GM19099 (cell line): Measurements from ENCODE around the gene CLIP1.

Experiments used
- POLR2A ChIP-seq: IDR thresholded peaks from 3 replicates; pipeline ENCODE4 v1.6.1; 2011; ENCODE audit warnings: low read depth; ENCODE audit not compliant: insufficient read length; ENCODE audit errors: extremely low read depth

Gene CLIP1

GRCh38 chr12:122283680-122284079, 138.8 kb downstream of the CLIP1 start:
- no peak for TF ChIP-seq POLR2A

DNA sequence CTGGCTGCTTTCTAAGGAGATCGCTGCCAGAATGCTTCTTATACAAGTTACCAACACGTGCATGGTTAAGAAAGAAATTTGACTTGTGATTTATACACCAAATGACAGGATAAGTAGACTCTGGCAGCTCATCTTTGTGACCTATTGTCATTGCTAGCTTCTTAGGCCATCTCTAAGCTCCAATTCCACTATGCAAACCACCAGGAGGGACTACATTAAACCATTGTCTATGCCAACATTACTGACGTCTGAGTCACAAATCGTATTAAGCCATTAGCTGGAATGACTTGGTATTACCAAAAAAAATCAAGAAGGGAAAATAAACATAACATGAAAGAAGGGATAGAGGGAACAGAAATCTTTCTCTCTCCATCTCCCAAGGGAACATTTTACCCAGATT, 140.4 kb downstream of the CLIP1 start:
- TF ChIP-seq POLR2A: no peak

DNA sequence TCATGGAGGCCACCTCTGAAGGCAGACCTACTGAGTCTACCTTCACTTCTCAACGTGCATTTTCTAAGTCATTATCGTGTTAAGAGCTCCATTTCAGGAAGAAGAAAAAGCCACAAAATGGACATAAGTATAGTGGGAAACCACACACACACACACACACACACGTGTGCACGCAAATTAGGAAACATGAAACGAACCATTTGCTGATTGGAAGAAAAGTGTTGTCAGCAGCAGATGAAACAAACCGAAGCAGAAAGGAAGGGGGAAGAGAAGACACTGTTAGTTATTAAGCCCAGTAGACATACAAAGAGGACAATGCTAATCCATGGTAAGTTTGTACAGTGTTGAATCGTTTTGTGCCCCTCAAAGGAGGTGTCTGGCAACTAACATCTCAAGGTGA, 146.2 kb downstream of the CLIP1 start:
- TF ChIP-seq POLR2A: no peak

GRCh38 chr12:122275459-122275858, 147.0 kb downstream of the CLIP1 start:
- TF ChIP-seq POLR2A: no peak

GRCh38 chr12:122266230-122266901, 156.1 kb downstream of the CLIP1 start, which contains the start of gene VPS33A:
TSS of gene VPS33A (minus strand) at chr12:122266494. CDS start at chr12:122266408, 86 bp downstream.
- peak; percentile 84 for TF ChIP-seq POLR2A

GRCh38 chr12:122265886-122266229, 156.6 kb downstream of the CLIP1 start:
- no peak for TF ChIP-seq POLR2A

GRCh38 chr12:122265476-122265875, 157.0 kb downstream of the CLIP1 start:
- TF ChIP-seq POLR2A: no peak

GRCh38 chr12:122250536-122250935, 171.9 kb downstream of the CLIP1 start:
- TF ChIP-seq POLR2A: no peak

DNA sequence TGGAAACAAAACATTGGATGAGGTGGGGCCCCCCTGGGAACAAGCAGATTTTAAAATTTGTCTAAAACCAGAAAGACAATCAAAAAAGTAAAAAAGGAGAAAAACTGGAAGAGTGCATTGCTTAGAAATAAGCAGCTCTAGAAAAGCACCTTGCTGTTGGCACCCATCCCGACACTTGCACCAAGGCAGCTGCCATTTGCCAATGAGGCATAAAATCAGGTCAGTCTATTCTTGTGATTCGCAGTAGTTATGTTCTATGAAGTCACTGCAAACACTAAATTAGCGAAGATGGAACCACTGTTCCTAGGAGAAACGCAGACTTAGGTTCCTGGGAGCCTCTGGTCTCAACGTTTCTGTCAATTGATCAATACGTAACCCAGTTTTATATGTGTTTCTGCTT, 172.4 kb downstream of the CLIP1 start:
- TF ChIP-seq POLR2A: no peak

GRCh38 chr12:122245553-122245952, 176.9 kb downstream of the CLIP1 start:
- TF ChIP-seq POLR2A: no peak

DNA sequence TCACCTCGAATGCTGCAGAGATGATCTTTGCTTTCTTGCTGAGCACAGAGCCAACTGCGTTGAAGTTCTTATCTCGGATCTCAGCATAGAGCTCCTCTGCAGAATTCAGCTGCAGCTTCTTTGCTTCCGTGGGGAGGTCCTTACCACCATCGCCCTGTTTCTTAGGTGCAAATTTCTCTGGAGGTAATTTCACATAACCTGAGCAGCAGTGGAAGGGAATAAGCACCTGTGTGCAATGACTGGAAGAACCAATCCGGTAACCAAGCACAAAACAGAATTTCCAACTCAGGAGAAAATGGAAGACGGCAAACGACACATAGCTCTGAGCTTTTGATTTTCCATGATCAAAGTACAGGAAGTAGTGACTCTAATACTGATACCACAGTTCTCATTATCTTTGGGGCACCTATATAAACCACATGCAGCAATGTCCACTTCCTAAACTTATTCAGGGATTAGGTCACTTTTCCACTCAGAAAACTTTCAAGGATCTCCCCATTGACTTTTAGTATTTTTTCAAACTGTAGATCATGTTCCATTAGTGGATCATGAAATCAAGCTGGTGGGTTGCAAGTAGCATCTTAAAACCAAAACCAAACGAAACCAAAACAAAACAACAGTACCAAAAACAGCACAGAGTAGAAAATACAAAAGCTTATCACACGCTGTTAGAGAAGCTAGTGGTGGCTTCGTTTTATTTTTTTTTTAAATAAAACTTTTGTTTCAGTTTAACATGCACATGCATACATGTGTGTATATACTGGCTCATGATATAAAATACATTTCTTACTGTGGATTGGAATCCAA, 177.7 kb downstream of the CLIP1 start:
- no peak for TF ChIP-seq POLR2A

GRCh38 chr12:122243965-122244364, 178.5 kb downstream of the CLIP1 start:
- TF ChIP-seq POLR2A: no peak

- TF ChIP-seq POLR2A: no peak
Observed at GRCh38 chr12:122238861-122239260, 183.6 kb downstream of the CLIP1 start.

- no peak for TF ChIP-seq POLR2A
Observed at GRCh38 chr12:122235741-122236140, 186.7 kb downstream of the CLIP1 start.

- no peak for TF ChIP-seq POLR2A
Observed at GRCh38 chr12:122232691-122233090, 189.8 kb downstream of the CLIP1 start.

DNA sequence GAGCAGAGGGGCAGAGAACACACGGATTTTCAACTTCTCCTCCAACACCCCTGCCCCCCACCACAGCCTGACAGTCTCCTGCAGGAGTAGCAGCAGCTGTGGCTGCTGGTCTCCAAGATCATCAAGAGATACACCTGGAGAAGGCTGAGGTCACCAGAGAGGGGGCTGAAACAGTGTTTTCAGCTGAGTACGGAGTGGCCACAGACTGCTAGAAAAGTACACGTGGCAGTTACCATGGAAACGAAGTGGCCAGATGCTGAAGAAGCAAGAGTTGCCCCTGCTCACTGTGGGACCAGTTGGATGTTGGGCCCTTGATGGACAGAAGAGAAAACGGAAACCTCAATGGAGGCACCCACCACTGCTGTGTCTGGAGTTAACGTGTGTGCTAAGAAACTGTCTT, 191.7 kb downstream of the CLIP1 start:
- TF ChIP-seq POLR2A: no peak
